WTC11 (cell line): ENCODE results near the gene FYCO1.

Experiments
- ATF1 ChIP-seq: sonication (generic); formaldehyde crosslinking; IDR thresholded peaks from 2 replicates; pipeline ENCODE4 v1.8.1; 2023; ENCODE audit warnings: mild to moderate bottlenecking, moderate library complexity, missing genetic modification reagents
- CREB1 ChIP-seq: sonication (generic); formaldehyde crosslinking; IDR thresholded peaks from 2 replicates; pipeline ENCODE4 v1.8.0; 2023; ENCODE audit warnings: mild to moderate bottlenecking, missing genetic modification reagents
- ETV6 ChIP-seq: sonication (generic); formaldehyde crosslinking; IDR thresholded peaks from 2 replicates; pipeline ENCODE4 v1.8.1; 2022; ENCODE audit warnings: mild to moderate bottlenecking, missing genetic modification reagents
- FOXK1 ChIP-seq: sonication (generic); formaldehyde crosslinking; IDR thresholded peaks from 2 replicates; pipeline ENCODE4 v1.8.0; 2022; ENCODE audit warnings: mild to moderate bottlenecking, moderate library complexity, missing genetic modification reagents
- SMAD4 ChIP-seq: sonication (generic); formaldehyde crosslinking; IDR thresholded peaks from 2 replicates; pipeline ENCODE4 v1.8.0; 2022; ENCODE audit warnings: mild to moderate bottlenecking, missing genetic modification reagents
- TF ChIP-seq, protein P1 (sequence below): sonication (generic); formaldehyde crosslinking; IDR thresholded peaks from 2 replicates; pipeline ENCODE4 v1.8.0; 2022; ENCODE audit warnings: mild to moderate bottlenecking, missing genetic modification reagents
- TF ChIP-seq, protein P2 (sequence below): fragments of 200-600 bp; IDR thresholded peaks from 2 replicates; pipeline ENCODE4 v1.8.0; 2022; ENCODE audit warnings: antibody characterized with exemption
- TF ChIP-seq, protein P3 (sequence below): sonication (generic); formaldehyde crosslinking; conservative IDR thresholded peaks from 2 replicates; pipeline ENCODE4 v1.8.1; 2022; ENCODE audit warnings: mild to moderate bottlenecking, missing genetic modification reagents

GRCh38 chr3:45873638-45874037 lies 122.0 kb downstream of the FYCO1 start:
- TF ChIP-seq FOXK1 (CRISPR knock-in tag) (no peak), ATF1 (CRISPR knock-in tag) (no peak), ETV6 (no peak), CREB1 (CRISPR knock-in tag) (no peak), SMAD4 (CRISPR knock-in tag) (no peak)
- TF ChIP-seq, protein P1, sequence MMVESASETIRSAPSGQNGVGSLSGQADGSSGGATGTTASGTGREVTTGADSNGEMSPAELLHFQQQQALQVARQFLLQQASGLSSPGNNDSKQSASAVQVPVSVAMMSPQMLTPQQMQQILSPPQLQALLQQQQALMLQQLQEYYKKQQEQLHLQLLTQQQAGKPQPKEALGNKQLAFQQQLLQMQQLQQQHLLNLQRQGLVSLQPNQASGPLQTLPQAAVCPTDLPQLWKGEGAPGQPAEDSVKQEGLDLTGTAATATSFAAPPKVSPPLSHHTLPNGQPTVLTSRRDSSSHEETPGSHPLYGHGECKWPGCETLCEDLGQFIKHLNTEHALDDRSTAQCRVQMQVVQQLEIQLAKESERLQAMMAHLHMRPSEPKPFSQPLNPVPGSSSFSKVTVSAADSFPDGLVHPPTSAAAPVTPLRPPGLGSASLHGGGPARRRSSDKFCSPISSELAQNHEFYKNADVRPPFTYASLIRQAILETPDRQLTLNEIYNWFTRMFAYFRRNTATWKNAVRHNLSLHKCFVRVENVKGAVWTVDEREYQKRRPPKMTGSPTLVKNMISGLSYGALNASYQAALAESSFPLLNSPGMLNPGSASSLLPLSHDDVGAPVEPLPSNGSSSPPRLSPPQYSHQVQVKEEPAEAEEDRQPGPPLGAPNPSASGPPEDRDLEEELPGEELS (CRISPR knock-in tag): no peak
- TF ChIP-seq, protein P2, sequence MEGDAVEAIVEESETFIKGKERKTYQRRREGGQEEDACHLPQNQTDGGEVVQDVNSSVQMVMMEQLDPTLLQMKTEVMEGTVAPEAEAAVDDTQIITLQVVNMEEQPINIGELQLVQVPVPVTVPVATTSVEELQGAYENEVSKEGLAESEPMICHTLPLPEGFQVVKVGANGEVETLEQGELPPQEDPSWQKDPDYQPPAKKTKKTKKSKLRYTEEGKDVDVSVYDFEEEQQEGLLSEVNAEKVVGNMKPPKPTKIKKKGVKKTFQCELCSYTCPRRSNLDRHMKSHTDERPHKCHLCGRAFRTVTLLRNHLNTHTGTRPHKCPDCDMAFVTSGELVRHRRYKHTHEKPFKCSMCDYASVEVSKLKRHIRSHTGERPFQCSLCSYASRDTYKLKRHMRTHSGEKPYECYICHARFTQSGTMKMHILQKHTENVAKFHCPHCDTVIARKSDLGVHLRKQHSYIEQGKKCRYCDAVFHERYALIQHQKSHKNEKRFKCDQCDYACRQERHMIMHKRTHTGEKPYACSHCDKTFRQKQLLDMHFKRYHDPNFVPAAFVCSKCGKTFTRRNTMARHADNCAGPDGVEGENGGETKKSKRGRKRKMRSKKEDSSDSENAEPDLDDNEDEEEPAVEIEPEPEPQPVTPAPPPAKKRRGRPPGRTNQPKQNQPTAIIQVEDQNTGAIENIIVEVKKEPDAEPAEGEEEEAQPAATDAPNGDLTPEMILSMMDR: no peak
- TF ChIP-seq, protein P3, sequence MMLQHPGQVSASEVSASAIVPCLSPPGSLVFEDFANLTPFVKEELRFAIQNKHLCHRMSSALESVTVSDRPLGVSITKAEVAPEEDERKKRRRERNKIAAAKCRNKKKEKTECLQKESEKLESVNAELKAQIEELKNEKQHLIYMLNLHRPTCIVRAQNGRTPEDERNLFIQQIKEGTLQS (CRISPR knock-in tag): no peak
